DND-41 (cell line): Measurements from ENCODE around the gene FARP1.

Experiments used
- CTCF ChIP-seq: IDR thresholded peaks from 2 replicates; pipeline ENCODE4 v1.5.1; 2012; ENCODE audit warnings: borderline replicate concordance, low read length, moderate library complexity, mild to moderate bottlenecking; ENCODE audit not compliant: poor library complexity, severe bottlenecking; ENCODE audit errors: extremely low read depth
- EZH2 ChIP-seq: IDR thresholded peaks from 3 replicates; pipeline ENCODE4 v1.6.1; 2012; ENCODE audit warnings: borderline replicate concordance, low read depth, mild to moderate bottlenecking, moderate library complexity, low read length, inconsistent platforms; ENCODE audit not compliant: severe bottlenecking

- TF ChIP-seq CTCF (no peak), EZH2 (no peak)
These were observed 172.6 kb downstream of the FARP1 start for GRCh38 chr13:98315466-98315865.
